Choroid plexus epithelial cell (primary cell): Measurements from ENCODE around the gene DYNLT1.
"Not testable (repeated sequence)": the region's sequence is repeated elsewhere in the genome, so short reads cannot be mapped to it uniquely, and the experiment has no call there.

Experiments used
- DNase-seq: peaks from one replicate; pipeline ENCODE4 v3.0.0-alpha.2; 2010; ENCODE audit warnings: low read depth
- H3K4me3 ChIP-seq: 2 replicates; pipeline ENCODE4 v1.5.1; 2011; ENCODE audit warnings: low read depth, mild to moderate bottlenecking, control low read depth, low read length, moderate library complexity
- CTCF ChIP-seq: conservative IDR thresholded peaks from 2 replicates; pipeline ENCODE4 v1.5.1; 2011; ENCODE audit warnings: low read depth, mild to moderate bottlenecking, control low read depth, inconsistent platforms, low read length, moderate library complexity

Gene DYNLT1

GRCh38 chr6:158608221-158608620 lies 36.3 kb downstream of the DYNLT1 start:
- no peak for DNase-seq
- no peak for TF ChIP-seq CTCF
- H3K4me3 ChIP-seq, result no peak overlapping the region

DNA sequence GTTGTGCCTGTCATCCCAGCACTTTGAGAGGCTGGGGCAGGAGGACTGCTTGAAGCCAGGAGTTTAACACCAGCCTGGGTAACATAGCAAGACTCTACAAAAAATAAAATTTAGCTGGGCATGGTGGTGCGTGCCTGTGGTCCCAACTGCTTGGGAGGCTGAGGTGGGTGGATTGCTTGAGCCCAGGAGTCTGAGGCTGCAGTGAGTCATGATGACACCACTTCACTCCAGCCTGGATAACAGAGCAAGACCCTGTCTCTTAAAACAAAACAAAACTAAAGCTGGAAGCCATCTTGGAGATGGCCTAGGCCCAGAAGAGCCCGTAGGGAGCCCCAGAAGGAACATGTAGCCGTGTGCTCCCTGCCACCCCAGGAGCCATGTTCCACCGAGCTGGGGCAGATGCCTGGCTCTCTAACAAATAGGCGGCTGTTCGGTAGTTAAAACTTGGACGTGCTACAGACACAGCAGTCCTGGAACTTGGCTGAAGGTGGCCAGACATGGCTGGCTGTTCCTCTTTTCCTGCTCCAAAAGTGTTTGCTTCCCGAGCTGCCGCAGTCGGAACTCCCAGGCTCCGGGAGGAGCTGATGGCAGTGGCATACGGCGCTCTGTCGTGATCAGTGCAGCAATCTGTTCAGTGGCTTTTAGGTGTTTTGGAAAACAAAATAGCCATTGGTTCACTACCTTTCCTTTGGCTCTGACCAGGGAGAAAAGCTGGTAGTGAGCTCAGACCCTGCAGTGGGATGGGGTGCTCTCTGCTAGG lies 37.0 kb downstream of the DYNLT1 start:
- TF ChIP-seq CTCF, result no peak
- peak; percentile 15 for DNase-seq
- H3K4me3 ChIP-seq, result no peak overlapping the region

DNA sequence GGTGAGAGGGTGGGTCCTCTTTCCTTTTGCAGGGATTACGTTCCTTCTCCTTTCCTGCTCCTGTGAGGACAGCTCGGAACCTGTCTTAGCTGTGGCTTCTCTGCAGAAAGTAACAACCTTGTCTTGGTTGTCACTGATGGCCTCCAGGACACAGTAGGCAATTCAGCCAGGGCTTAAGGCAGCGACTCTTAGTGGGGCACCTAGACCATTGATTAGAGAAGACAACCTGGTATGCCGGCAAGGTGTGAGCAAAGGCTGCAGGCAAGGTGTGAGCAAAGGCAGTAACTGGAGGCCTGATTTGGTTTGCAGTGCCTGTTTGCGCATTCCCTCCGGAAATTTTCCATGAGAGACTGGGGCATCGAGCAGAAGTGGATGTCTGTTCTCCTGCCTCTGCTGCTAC lies 37.6 kb downstream of the DYNLT1 start:
- TF ChIP-seq CTCF, result no peak
- H3K4me3 ChIP-seq, result no peak overlapping the region
- no peak for DNase-seq

- DNase-seq, H3K4me3 ChIP-seq: not testable (repeated sequence)
These were observed 38.5 kb downstream of the DYNLT1 start for GRCh38 chr6:158606011-158606410.

DNA sequence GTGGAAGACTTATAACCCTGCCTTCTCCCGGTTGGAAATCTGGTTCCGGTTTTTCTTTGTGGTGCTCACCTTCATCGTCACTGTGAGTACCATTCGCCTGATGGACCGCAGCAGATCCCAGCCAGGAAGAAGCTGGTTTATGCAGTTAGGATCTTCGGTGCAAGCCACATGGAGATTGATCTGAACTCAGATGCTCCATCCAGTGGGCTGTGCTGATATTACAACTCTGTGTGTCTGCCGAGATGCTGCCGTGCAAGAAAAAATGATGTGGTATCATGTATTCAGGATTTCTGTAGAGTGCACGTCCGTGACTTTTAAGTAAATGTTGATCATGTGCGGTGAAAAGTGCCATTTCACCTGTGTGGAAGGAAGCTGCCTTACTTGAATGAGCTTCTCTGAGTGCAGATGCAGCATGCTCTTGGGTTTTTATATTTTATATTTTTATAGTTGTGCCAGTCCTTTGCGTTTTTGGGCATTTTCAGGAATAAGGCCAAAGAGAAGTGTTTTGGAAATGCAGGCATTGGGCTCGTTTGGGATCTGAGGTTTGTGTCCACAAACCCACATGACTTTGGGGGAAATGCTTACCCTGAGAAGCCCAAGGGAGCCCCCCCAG lies 39.2 kb downstream of the DYNLT1 start:
- peak; percentile 89 for DNase-seq
- H3K4me3 ChIP-seq, result no peak overlapping the region
- peak; percentile 89 for TF ChIP-seq CTCF

GRCh38 chr6:158604048-158604406 lies 40.5 kb downstream of the DYNLT1 start:
- H3K4me3 ChIP-seq, result no peak overlapping the region
- TF ChIP-seq CTCF, result no peak
- DNase-seq, result no peak

DNA sequence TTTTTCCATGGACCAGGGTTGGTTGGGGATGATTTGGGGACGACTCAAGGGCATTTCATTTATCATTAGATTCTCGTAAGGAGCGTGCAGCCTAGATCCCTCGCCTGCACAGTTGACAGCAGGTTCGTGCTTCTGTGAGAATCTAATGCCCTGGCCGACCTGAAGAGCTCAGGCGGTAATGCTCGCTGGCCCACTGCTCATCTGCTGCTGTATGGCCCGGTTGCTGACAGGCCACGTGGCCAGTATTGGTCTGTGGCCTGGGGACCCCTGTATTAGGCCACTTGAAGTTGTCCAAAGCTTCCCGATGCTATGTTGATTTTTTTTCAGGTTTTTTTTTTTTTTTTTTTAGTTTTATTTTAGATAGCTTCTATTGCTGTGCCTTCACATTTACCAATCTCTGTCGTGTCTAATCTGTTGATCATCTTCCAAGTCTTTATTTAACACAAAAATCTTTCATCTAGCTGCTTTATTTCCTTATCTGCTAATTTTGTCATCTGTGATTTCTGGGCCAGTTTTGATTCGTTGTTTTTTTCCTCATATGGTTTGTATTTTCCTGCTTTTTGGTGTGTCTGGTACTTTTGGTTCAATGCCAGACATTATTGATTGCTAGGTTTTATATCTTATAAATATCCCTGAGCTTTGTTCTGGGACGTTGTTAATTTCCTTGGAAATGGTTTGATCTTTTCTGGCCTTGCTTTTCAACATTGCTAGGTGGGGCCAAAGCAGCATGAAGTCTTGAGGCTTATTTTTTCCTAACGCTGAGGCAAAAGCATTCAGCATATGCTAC lies 41.1 kb downstream of the DYNLT1 start:
- H3K4me3 ChIP-seq, result no peak overlapping the region
- no peak for DNase-seq
- TF ChIP-seq CTCF, result no peak
